ENCODE results near the gene CCL21.

Gene CCL21

GRCh38 chr9:34669809-34670562, 40.0 kb downstream of the CCL21 start:
- DNase-seq, result no peak
- Mint-ChIP-seq H3K4me3 (no peak overlapping the region), H3K4me1 (ENCODE audit: low read depth) (peaks cover 5% of the 10 kb centered on the region), H3K27ac (no peak overlapping the region), H3K9me3 (peaks cover 8% of the 10 kb centered on the region), H3K27me3 (no peaks in the 10 kb centered on the region), H3K36me3 (ENCODE audit: low read depth) (peaks cover 3% of the 10 kb centered on the region)

GRCh38 chr9:34665381-34666250, 44.3 kb downstream of the CCL21 start:
- peak; percentile 85 for DNase-seq
- Mint-ChIP-seq H3K27ac (peak overlapping the region; percentile 89), H3K4me1 (ENCODE audit: low read depth) (peaks cover 35% of the 10 kb centered on the region), H3K27me3 (no peaks in the 10 kb centered on the region), H3K4me3 (peak overlapping the region; percentile 77), H3K9me3 (peaks cover 8% of the 10 kb centered on the region), H3K36me3 (ENCODE audit: low read depth) (peaks cover 14% of the 10 kb centered on the region)

- Mint-ChIP-seq H3K27me3 (no peaks in the 10 kb centered on the region), H3K36me3 (ENCODE audit: low read depth) (peaks cover 20% of the 10 kb centered on the region), H3K4me3 (peak overlapping the region; percentile 77), H3K9me3 (peaks cover 8% of the 10 kb centered on the region), H3K27ac (peak overlapping the region; percentile 89), H3K4me1 (ENCODE audit: low read depth) (peaks cover 35% of the 10 kb centered on the region)
- no peak for DNase-seq
These were observed 44.9 kb downstream of the CCL21 start for GRCh38 chr9:34665067-34665380.

- Mint-ChIP-seq H3K4me3 (peak overlapping the region; percentile 77), H3K9me3 (peaks cover 6% of the 10 kb centered on the region), H3K36me3 (ENCODE audit: low read depth) (peaks cover 20% of the 10 kb centered on the region), H3K27ac (peak overlapping the region; percentile 89), H3K27me3 (no peaks in the 10 kb centered on the region), H3K4me1 (ENCODE audit: low read depth) (peaks cover 36% of the 10 kb centered on the region)
- DNase-seq, result peak; percentile 69
These were observed 45.5 kb downstream of the CCL21 start for GRCh38 chr9:34664281-34665066.

- Mint-ChIP-seq H3K9me3 (no peaks in the 10 kb centered on the region), H3K27me3 (no peaks in the 10 kb centered on the region), H3K4me1 (ENCODE audit: low read depth) (peaks cover 37% of the 10 kb centered on the region), H3K27ac (peak overlapping the region; percentile 76), H3K4me3 (no peak overlapping the region), H3K36me3 (ENCODE audit: low read depth) (peaks cover 20% of the 10 kb centered on the region)
- no peak for DNase-seq
These were observed 46.7 kb downstream of the CCL21 start for GRCh38 chr9:34663303-34663605.

GRCh38 chr9:34662526-34663302, 47.2 kb downstream of the CCL21 start, which contains the start of gene CCL27:
CCL27 (minus strand) TSS chr9:34662657; CDS start chr9:34662633, 24 bp downstream.
- peaks cover 20% of the 10 kb centered on the region for H3K36me3 Mint-ChIP-seq (ENCODE audit: low read depth)
- H3K4me3 Mint-ChIP-seq, result no peak within 1 kb of the TSS
- no peak for DNase-seq
- peak within 1 kb of the TSS; percentile 76 for H3K27ac Mint-ChIP-seq
- H3K27me3 Mint-ChIP-seq, result no peaks in the 10 kb centered on the region
- H3K4me1 Mint-ChIP-seq (ENCODE audit: low read depth), result peaks cover 37% of the 10 kb centered on the region
- H3K9me3 Mint-ChIP-seq, result no peaks in the 10 kb centered on the region

GRCh38 chr9:34659592-34660253, 50.2 kb downstream of the CCL21 start:
- no peak overlapping the region for H3K4me3 Mint-ChIP-seq
- H3K27ac Mint-ChIP-seq, result no peak overlapping the region
- no peak for DNase-seq
- H3K36me3 Mint-ChIP-seq (ENCODE audit: low read depth), result peaks cover 20% of the 10 kb centered on the region
- no peaks in the 10 kb centered on the region for H3K9me3 Mint-ChIP-seq
- H3K4me1 Mint-ChIP-seq (ENCODE audit: low read depth), result peaks cover 30% of the 10 kb centered on the region
- H3K27me3 Mint-ChIP-seq, result no peaks in the 10 kb centered on the region

Data from activated T-cell treated with anti-CD3 and anti-CD28 coated beads, Interleukin-2, amount 50 U/mL, for 24 hours (primary cell).